EH (cell line): ENCODE data around the gene ABCA2.
A peak's percentile ranks its signal among the peaks of the same experiment; 100 is the strongest.
"Not testable (repeated sequence)": the region's sequence is repeated elsewhere in the genome, so short reads cannot be mapped to it uniquely, and the experiment has no call there.

Source experiments
- DNase-seq: peaks from one replicate; pipeline ENCODE4 v3.0.0-alpha.2; 2015; ENCODE audit warnings: low read depth

ABCA2 gene

DNA sequence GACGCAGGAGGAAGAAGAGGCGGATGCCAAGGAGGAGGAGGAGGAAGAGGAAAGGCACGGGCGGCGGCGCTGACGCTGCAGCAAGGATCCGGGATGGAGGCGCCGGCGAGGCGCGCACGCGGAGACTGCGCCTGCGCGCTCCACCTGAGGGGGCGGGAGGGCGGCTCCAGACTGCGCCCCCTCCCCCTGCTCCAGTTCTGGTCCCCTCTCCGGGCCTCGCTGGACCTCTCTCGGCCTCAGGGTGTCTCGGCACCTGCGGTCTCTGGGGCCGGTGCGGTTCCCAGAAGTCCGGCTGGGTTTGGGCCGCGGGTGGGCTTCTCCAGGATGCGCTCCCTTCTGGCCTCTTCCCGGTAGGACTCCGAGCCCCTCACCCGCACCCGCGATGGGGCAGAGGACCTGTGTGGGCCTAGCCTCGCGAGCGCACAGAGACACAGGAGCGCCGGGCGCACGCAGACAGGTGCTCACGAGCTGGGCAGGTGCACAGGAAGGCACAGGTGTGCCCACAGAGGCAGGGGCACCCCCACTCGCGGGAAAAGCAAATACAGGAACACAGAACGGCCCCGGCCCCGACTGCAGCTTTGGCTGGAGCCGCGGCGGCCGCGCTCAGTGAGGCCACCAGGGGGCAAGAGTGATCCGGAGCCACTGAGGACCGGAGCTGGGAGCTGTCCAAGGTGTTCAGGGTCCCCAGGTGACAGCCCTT is 18.2 kb upstream of the ABCA2 start, which contains the start of gene NPDC1:
TSS of gene NPDC1 (minus strand) at position 90 of the 700 bp plus-strand sequence. CDS start 188 bp downstream, outside the sequence.
- peak; percentile 77 for DNase-seq

DNA sequence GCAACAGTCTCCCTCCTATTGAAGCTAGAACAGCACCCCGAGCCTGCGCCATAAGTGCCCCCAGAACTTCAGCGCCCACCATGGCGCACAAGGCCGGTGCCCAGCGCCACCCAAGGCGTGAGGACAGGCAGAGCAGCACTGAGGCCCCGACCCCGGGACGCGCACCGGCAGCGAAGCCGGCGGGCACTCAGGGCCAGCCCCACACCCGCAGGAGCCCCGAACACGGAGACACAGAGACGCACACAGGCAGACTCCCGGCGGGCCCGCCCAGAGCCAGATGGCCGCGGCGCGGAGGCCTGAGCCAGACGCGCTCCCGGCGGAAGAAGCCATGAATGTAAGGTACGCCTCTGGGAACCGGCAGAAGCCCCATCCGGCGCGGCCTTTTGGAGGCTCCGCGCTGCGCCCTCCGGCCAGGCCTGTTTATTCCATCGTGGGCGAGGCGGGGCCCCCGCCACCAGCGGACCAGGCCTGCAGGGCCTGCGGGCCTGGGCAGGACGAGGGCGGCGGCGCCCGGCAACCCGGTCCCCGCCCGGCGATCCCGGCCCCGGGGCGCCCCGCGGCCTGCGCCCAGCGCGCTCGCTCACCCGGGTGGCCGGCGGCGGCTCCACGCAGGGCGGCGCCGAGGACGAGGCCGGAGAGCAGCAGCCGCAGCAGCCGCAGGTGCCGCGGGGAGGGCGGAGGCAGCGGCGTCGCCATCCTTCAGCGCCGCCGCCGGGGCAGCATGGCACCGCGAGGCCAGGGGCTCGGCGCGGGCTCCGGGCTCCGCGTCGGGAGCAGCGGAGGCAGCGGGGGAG is 17.5 kb upstream of the ABCA2 start:
- DNase-seq: peak; percentile 55

DNA sequence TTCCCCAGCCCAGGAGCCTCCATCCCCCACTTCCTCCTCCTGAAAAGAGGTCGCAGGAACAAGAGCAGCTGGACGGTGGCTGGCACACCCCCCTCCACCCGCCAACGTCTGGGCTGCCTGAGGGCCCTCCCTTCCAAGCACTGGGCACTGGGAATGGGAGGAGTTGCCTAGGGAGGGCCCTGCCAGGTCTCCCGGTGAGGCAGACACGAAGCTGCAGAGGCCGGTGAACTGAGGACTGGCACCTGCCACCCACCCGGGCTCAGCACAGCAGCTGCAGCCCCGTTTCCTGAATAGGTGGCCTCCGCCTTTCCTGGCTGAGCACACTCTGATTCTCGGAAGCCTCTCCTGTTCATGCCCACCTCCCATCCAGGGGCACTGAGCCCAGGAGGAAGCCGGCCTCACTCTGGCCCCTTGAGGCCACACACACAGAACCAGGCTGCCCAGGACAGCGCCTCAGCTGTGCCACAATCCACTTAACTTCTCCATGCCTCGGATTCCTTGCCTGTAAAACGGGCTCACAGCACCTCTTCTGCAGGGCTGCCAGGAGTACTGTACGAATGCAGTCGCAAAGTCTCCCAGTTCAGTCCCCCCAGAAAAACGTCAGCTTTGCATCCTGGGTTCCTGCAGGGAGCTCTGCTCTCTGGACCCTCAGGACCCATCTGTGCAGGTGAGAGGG is 16.6 kb upstream of the ABCA2 start:
- DNase-seq: no peak

DNA sequence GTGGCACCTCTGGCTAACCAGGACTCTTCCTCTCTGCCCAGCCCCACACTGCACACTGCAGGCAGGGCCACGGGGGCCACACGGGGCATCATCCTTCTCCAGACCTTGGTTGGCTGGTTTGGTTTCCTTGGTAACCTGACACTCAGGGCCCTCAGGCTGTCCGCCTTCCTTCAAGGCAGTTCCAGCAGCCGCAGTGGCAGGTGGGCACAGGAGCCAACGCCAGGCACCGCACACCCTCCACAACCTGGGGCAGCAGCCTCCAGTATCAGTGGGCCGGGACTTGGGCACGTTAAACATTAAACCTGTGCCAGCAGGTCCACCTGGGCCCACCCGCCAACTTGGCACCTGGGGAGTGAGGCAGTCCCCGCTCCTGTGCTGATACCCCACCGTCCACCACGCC is 16.0 kb upstream of the ABCA2 start:
- DNase-seq: no peak

DNA sequence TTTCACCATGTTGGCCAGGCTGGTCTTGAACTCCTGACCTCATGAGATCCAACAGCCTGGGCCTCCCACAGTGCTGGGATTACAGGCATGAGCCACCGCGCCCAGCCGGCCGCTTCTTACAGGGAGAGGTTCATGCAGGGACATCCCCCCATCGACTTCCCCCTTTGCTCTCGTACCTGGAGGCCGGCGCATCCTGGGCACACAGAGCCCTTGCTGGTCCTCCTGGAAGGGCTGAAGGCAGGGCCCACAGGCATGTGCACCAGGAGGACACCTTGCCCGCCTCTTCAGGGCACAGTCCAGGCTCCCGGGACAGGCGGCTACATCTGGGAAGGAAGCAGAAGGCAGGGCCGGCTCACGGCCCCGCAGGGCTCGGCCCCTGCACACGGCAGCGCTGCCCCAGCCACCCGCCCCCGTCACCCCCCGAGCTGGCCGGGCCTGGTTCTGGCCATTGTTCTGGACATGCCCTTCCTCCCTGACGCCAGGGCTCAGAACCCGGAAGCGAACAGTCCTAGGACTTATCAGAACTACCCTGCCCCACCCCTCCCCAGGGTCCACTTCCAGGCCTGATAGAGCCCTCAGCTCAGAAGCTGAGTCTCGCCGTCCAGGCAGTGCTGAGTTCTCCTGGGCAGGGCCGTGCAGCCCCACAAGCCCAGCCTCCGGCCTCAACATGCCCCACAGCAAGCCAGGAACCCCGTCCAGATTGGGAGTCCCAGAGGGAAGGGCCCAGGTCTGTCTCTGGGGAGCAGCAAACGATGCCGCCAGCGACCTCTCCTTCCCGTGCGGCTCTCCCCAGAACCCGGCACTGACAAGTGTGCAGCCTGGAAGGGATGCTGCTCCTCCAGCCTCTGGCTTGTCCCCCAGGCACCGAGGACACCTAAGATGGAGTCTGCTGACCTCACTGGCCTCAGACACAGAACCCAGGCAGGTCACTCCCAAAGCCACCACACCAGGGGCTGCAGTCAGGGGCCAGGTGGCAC is 15.0 kb upstream of the ABCA2 start:
- DNase-seq: no peak

DNA sequence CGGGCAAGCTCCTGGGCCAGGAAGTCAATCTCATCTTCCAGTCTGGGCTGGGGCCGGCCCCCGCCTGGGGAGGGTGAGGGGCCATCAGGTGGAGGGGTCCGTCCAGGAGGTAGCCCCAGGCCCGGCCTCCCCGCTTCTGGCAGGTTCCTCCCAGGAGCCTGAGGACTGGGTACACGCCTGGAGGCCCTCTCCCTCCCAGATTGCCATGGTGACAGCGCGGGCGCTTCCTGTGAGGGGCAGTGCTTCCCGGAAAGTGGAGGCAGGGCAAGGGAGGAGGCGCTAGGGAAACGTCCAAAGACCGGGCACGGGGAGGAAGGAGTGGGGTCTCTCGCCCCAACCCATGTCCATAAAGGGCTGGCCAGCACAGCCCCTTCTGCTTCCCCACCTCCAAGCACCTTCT is 13.1 kb upstream of the ABCA2 start:
- DNase-seq: no peak

DNA sequence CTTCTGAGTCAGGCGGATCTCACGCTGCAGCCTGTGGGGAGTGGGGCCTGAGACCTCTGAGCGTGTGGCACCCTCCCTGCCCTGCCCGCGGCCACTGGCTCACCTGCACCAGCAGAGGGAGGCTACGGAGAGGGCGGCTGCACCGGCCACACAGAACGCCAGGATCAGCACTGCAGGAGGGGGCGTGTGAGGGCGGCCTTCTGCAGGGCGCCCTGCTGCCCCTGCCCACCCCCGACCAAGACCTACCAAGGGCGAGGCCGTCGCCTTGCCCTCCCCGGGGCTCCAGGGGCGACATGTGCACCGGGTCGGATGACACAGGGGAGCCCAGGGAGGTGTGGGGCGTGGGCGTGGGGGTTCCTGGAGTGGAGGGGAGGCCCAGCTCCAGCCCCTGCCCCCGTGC is 12.5 kb upstream of the ABCA2 start:
- DNase-seq: no peak

DNA sequence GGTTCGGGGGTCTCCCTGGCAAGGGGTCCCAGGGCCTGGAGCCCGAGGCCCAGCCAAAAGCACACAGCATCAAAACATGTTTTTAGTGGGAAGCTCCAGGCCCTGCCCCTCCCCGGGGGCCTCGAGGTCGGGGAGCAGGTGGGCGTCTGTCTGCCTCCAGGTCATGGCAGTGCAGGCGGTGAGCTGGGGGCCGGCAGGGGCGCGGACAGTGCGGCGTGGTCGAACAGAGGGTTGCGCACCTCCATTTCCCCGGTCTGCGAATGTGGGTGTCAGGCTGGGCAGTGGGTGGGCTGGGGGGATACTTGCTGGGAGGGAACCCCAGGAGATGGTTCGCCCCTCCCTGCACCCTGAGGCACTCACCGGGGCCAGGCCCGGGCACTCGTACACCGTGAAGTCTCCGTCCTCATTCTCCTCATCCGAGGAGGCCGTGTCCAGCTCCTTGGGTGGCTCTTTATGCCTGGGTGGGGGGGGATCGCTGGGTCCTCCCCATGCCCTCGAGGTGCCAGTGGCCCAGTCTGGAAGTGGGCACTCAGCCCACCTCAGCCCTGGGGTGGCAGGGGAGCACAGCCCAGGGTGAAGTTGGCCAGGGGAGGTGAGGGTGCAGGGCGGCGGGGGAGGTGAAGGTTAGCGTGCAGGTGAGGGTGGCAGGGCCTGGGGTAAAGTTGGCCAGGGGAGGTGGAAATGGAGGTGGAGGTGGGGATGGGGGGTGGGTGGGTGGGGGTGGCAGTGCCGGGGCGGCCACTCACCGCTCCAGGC is 11.8 kb upstream of the ABCA2 start:
- DNase-seq: no peak

DNA sequence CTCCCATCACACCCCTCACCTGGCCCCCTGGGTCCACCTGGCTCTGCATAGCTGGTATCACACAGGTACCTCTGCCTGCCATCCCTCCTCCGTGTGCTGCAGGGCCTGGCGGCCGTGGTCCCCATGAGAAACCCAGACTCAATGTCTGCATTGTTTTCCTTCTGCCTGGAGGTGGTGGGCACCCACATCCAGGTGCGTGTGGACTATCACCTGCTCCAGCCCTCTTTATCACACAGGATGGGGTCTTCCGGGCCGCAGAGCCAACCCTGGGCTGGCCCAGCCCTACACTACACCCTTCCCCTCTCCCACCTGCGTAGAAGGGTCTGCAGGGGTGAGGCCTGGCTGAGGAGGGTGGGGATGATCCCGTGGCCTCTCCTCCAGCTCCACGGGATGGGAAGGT is 10.9 kb upstream of the ABCA2 start:
- DNase-seq: no peak

DNA sequence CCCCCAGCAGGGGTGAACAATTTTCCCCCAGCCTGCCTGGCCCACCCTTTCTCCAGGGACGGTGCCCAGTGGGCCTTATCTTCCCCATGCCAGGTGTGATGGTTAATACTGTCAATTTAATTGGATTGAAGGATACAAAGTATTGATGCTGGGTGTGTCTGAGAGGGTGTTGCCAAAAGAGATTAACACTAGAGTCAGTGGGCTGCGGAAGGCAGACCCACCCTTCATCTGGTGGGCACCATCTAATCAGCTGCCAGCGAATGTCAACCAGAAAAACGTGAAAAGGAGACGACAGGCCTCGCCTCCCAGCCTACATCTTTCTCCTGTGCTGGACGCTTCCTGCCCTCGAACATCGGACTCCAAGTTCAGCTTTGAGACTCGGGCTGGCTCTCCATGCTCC is 9.4 kb upstream of the ABCA2 start:
- DNase-seq: no peak

DNA sequence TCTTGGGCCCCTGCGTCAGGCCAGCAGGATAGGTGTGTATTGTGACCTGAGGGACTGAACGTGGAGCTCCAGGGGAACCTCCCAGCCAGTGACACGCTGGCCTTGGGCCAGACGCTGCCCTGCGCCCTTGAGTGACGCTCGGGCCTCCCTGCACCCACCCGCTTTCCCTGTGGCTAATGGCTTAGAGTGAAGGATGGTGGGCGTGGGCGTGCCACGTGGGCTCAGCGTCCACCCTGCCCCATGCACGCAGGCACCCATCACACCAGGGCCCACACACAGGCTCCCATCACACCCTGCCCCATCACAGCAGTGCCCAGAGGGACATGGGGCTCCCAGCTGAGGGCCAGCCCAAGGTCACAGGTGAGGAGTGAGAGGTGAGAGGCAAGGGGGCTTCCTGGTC is 9.0 kb upstream of the ABCA2 start:
- no peak for DNase-seq

DNA sequence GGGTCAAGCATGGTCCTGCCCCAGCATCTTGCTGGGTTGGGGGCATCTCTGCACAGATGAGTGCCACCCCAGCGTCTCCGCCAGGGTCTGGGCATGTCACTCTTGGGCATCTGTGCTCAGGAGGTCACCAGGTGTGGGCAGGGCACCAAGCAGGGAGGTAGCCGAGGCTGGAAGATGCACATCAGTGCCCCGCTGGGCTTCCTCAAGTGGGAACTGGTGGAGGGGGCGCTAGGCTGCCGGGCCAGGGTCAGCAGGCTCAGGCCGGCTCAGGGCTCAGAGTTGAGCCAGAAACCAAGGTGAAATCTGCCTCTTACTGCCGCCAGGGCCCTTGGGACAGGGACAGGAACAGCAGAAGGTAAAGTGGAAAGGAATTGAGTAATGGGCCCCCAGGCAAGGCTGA is 7.9 kb upstream of the ABCA2 start:
- DNase-seq: no peak

DNA sequence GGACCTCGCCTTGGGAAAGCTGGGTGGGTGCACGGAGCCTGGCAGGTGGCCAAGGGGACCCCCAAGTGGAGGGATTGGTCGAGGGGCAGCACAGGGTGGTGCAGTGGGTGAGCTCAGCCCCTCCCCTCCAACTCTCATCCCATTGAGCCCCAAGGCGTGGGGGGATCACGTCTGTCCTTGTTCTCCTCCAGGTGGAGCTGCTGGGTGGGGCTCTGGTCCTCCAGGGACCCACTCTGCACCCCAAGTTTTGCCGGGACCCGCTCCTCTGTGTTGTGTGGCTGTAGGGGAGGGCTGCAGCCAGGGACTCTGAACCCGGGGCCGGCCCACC is 7.4 kb upstream of the ABCA2 start:
- no peak for DNase-seq

DNA sequence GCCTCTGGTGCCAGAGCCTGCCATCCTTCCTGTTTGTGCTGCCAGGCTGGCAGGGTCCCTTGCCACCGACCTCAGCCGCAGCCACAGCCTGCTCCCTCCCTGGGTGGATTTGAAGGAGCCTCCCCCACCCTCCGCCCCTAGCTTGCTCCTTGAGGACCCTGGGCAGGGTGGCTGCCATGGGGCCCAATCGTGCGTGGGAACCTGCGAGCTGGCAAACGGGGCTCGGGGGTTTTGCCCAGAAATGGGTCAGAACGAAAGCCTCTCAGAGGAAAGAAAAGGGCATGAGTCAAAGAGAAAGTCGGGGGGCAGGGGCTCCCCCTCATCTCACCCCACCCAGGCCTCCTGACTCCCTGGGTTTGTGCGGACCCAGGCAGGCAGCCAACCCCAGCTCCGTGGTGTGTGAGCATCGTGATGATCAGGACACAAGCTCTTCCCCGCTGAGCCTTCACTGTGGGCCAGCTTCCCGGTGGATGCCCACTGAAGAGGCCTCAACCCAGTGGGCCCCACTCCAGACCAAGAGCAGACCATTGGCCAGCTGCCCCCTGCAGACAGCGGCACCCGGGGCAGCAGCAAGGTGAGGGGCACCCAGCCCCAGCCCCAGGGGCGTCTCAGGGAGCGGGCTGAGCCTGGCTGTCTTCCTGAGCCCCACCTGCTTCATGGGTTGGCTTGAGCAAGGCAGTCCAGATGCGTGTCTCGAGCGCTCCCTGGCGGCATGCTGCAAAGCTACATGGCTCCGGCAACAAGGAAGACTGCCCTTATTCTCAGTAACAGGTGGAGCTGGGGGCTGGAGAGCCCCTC is 6.9 kb upstream of the ABCA2 start:
- peak; percentile 80 for DNase-seq

DNA sequence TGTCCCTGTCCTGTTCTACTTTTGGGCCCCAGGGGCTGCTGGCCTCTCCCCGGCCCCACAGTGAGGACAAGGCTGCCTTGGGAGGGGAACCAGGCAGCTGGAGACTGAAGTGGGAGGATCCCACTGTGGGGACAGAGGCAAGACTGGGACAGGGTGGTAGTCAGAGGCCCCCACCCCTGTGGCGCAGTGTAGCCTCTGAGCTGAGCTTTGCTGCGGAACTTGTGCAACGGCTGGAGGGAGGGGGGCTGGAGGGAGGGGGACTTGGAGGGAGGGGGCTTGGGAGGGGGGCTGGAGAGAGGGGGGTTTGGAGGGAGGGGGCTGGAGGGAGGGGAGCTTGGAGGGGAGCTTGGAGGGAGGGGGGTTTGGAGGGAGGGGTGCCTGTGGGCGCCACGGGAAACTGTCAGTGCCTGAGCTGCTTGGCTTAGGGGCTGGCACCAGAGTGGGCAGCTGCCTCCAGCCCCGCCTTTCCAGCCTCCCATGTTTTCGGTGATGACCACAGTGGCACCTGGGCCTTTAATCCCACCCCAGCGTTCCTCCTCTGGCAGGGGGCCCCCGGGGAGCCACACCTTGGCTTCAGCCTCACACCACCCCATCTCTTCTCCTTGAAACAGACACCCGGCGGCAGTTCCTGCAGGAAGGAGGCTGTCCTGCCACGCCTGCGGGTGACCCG is 6.1 kb upstream of the ABCA2 start:
- DNase-seq: no peak

DNA sequence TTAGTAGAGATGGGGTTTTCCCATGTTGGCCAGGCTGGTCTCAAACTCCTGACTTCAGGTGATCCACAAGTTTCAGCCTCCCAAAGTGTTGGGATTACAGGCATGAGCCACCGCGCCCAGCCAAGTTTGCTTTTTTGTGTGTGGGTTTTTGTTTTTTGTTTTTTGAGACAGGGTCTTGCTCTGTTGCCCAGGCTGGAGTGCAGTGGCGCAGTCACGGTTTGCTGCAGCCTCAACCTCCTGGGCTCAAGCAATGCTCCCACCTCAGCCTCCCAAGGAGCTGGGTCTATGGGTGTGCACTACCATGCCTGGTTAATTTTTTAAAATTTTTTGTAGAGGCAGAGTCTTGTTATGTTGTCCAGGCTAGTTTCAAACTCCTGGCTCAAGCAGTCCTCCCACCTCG is 5.4 kb upstream of the ABCA2 start:
- DNase-seq: not testable (repeated sequence)

DNA sequence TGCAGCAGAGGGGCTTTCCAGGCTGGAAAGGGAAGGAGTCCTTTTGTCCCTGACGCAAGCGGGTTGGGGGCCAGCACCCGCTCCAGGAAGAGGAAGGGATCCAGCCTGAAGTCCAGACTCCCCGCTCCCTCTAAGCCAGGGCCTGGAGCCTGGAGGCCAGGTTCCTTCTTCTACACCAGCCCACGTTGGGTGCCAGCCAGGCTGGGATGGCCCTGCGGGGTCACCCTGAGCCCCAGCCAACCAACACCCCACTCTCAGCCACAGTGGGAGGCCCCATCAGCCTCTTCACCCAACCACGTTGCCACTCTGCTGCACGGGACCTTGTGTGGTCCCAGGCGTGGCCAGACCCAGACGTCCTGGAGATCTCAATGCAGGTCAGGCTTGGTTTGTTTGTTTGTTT is 4.8 kb upstream of the ABCA2 start:
- DNase-seq: no peak

DNA sequence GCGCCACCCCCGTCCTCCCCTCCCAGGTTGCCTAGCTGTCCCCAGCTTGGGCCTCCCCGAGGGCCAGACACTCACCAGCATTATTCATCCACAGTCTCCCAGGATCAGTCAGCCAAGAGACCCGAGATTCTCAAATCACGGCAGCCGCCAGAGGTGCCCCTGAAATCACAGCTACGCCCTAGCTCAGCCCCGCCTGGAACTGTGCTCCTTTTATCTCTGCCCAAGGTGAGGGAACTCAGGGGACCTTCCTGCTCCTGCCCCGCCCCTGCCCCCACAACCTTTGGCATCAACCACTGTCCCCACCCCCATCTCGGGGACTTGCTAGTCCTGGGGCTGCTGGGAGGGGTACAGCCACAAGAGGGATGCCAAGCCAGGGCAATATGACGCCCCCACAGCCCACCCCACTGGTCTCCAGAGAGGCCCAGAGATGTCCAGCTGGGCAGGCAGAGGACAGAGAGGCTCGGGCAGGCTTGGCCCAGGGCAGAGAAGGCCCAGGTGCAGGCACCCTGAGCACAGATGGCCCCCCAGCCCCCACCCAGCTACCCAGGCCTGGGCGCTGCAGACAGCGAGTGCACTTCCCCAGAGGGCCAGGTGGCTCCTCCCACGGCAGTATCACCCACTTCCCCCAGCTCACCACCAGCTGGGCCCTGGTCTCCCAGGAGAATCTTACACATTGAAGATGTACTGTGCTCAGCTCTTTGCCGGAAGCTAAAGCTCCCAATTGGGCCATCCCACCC is 4.0 kb upstream of the ABCA2 start, which contains the start of gene FUT7:
TSS of gene FUT7 (minus strand) at position 185 of the 737 bp plus-strand sequence. CDS start at position 88, 97 bp downstream.
- no peak for DNase-seq
